ENCODE results near the gene UVSSA.
"Not testable (repeated sequence)": the region's sequence is repeated elsewhere in the genome, so short reads cannot be mapped to it uniquely, and the experiment has no call there.

Gene UVSSA

DNA sequence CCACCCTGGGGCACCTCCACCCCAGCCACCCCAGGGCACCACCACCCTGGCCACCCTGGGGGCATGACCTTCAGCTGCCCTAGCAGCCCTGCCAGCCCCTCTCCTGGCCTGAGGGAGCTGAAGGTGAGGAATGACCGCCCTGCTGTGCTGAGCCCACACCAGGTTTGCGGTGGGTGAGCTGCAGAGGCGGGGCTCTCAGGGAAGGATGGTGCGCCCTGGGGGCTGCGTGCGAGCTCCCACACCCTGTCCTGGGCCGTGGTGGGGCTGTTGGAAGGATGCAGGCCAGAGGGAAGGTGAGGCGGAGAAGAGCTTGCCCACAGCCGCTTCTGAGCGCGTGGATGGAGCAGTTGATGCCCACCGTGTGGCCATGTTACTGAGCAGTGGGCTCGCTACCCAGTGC is 17.7 kb downstream of the UVSSA start:
- no peak for DNase-seq (ENCODE audit: low spot score)

DNA sequence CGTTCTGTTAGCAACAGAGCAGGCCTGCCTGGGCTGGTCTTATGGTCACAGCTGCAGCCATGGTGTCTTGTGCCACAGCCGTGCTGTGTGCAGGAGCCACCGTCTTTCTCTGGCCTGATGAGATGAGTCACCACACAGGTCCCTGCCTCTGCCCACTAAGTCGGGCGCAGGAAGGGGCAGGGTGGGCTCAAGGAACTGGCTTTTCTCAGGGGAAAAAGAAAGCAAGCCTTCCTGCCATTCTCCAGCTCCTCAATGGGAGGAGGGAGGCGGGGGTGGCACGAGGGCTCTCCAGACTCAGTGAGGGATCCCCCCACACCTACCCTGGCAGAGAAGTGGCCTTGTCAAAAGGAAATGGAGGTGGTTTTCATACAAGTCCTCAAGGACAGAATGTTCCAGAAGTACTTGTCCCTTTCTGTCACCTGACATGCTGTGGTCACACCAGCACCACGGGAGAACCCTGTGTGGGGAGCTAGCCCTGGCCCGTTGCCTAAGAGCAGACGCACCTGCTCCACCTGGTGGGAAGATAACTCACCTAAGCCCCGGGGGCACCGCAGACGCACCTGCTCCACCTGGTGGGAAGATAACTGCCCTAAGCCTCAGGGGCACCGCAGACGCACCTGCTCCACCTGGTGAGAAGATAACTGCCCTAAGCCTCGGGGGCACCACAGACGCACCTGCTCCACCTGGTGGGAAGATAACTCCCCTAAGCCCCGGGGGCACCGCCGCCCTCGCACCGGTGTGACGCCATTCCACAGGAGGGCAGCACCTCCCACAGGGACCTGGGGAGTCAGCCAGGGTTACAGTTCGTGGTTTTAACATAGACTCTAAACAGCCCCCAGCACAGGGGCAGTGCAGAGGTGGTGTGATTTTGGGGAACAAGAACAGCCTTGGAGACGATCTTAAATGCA is 18.5 kb downstream of the UVSSA start:
- DNase-seq (ENCODE audit: low spot score): peak; percentile 75

DNA sequence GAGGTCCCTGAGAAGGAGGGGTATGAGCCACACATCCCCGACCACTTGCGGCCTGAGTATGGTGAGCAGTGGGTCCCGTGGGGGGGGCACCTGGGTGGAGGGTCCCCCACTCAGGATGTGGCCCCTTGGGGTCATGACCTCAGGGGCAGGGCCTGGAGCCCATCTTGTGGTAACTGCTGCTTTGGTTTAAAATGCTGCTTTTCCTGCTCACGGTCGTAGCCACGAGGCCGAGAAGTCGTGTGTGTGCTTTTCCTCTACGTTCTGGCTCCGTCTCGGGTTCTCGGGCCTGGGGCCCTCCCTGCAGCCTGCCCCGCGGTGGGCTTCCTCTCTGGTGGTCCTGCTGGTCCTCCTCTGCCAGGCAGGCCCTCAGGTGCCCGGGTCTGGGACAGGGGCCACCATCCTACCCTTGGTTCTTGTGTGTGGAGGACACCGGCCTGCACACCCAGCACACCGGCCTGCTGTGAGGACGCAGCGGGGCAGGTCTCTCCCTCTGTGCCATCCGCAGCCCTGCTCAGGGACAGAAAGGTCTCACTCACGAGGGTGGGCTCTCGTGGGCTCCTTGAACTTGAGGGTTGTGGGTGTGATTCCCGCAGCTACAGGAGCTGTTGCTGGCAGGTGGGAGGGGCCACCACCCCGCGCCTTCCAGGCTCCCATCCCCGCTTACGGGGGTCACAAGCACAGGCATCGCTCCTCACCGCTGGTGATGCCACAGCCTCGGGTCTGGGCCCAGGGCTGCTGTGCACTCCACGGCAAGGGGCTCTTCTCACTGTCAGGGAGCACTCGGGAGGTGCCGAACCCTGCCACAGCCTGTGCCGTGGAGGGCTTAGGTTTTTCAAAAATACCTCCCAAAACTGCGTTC is 19.6 kb downstream of the UVSSA start:
- no peak for DNase-seq (ENCODE audit: low spot score)

DNA sequence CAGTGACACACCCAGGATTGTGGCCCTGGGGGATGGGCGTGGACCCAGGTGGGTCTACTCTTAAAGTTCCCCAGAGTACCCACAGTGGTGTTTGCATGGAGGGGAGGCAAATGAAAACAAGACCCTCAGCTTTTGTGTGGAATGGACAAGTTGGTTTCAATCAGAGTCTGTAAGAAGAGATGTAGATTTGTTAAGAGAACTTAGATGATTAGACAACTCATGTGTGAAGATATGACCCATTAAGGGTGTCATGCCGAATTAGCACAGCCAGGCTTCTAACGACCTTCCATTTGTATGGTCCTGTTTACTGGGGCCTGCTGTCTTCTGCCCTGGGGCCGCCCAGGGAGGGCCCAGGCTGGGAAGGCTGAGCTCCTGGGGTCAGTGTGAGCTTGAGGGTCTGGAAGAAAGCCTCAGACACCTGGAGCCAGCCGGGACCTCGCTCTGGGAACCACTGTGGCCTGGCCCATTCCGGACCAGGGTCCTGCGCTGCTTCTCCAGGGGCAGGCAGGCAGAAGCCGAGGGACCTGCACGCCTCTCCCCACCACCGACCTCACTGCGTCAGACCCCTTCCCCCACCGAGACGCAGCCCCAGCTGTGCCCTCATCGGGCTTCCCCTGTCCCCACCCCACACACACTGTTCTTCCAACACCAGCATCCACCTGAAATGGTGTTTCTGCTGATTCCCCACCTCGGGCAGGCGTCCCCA is 20.4 kb downstream of the UVSSA start:
- no peak for DNase-seq (ENCODE audit: low spot score)

DNA sequence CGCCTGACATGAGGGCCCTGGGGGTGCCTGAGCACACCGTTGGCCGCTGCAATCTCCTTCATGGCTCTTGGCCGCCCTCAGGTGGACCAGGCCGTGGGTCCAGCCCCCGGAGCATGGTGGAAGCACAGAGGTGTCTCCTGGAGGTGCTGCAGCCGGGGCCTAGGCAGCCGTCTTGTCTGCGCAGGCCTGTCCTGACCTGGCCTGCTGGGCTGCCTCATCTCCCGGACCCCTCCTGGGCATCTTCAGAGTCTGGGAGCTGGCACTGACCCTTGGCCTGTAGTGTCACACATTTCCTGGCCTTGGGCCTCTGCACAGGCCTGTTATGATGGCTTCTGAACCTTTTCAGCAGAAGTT is 20.9 kb downstream of the UVSSA start:
- DNase-seq (ENCODE audit: low spot score): no peak

- peak; percentile 59 for DNase-seq (ENCODE audit: low spot score)
Observed at GRCh38 chr4:1368421-1369090, 21.5 kb downstream of the UVSSA start.

GRCh38 chr4:1369091-1369450 is 22.1 kb downstream of the UVSSA start:
- no peak for DNase-seq (ENCODE audit: low spot score)

DNA sequence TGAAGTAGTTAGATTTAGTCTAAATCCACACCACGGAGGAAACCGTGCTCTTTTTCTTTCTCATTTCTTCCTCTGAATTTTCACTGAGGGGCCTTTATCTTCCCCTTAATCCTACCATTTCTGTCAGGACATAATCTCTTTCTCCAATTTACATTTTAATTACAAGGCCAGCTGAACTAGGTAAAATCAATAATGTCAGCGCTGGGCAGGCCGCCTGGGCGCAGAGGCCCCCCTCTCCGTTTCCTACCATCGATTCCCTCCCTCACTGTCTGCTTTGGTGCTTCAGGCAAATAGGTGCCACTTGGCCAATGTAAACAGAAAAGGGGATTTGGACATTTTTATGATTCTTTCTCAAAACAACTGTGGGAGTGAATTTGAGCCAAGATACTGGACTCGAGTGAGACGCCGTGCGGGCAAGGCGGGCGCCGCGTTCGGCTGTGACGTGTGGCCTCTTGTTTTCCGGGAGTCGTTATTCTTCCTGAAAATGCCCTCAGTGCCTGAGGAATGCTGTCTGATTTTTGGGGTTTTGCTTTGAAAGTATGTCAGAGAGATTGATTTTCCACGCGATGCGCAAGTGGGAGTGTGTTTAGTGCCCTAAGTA is 22.6 kb downstream of the UVSSA start:
- DNase-seq (ENCODE audit: low spot score): no peak

GRCh38 chr4:1370321-1371124 is 23.5 kb downstream of the UVSSA start:
- DNase-seq (ENCODE audit: low spot score): no peak

DNA sequence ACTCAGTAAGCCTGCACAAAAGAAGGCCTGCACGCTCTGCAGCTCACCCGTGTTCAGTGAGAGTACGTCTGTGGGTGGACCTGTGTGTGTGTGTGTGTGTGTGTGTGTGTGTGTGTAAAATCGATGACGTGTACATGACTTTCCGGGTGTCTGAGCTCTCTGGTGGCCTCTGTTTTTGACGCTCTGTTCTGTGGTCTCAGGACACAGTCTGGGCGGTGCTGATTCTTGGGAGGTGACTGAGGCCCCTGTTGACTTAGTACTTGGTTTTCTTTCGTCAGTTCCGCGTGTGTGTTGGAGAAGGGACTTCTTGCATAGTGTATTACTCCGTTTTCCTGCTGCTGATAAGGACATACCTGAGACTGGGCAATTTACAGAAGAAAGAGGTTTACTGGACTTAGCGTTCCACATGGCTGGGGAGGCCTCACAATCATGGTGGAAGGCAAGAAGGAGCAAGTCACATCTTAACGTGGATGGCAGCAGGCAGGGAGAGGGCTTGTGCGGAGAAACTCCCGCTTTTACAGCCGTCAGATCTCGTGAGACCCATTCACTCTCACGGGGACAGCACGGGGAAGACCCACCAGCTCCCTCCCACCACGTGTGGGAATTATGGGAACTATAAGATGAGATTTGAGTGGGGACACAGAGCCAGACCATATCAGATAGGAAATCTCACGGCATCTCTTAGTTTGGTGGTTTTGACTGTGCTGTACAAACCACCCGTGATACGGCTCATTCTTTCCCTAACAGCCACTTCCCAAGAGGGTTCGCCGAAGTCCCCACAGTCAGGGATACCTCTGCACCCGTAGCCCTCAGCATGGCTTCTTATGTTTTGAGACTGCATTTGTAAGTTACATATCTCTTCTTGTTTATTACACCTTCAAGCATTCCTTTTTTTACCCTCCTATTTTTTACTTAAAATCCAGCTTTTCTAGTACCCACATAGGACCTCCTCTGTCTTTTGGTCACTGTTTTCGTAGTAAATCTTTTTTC is 24.5 kb downstream of the UVSSA start:
- no peak for DNase-seq (ENCODE audit: low spot score)

DNA sequence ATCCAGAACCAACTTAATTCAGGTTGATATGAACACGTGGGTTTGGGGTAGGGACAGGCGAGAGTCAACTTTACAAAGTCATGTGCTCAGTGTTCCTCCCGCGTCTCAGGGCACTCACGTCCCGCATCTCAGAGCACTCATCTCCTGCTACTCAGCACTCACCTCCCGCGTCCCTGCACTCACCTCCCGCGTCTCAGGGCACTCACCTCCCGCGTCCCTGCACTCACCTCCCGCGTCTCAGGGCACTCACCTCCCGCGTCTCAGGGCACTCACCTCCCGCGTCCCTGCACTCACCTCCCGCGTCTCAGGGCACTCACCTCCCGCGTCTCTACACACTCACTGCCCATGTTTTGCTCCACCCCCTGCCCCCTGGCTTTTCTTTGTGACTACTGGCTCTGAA is 25.6 kb downstream of the UVSSA start:
- not testable (repeated sequence) for DNase-seq (ENCODE audit: low spot score)

GRCh38 chr4:1373892-1374705 is 27.1 kb downstream of the UVSSA start:
- DNase-seq (ENCODE audit: low spot score): no peak

DNA sequence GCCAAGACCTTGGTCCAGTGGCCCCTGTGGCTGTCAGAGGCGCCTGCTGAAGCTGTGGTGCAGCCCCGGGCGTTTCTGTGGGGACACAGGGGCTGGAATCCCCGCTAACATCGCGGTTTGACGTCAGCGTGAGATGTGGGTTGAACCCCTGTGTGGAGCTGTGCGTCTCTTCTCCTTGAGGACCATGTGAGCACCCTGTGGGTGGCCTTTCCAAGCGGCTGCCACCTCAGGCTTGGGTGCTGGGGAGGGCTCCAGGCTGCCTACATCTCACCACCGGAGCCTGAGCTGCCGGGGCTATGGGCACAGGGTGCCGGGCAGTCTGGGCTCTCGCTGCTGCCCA is 27.7 kb downstream of the UVSSA start:
- DNase-seq (ENCODE audit: low spot score): no peak

DNA sequence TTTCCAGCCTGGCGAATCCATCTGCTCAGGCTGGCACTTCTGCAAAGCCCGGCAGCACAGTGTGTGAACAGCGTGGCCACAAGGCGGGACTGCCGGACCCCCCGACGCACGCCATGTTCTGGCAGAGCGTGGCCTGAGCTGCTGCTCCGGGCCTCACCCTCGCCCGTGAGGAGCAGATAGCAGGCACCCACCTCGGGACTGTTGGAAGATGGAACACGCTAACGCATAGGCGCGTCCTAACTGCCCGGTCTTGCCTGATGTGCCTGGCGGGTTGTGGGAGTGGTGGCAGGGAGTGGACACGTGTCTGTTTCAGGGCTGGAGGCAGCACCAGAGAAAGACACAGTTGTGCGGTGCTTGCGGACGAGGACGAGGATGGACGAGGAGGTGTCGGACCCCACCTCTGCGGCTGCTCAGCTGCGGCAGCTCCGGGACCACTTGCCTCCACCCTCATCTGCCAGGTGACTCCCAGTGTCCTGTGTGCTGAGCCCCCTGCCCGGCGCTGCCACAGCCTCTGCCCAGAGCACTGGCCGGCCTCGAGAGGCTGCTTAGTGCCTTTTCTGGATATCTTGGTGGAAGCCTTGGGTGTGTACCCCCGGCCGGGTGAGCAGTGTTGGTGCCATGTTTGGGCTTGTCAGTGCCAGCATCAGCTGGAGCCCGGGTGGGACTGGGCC is 28.2 kb downstream of the UVSSA start:
- DNase-seq (ENCODE audit: low spot score): no peak

DNA sequence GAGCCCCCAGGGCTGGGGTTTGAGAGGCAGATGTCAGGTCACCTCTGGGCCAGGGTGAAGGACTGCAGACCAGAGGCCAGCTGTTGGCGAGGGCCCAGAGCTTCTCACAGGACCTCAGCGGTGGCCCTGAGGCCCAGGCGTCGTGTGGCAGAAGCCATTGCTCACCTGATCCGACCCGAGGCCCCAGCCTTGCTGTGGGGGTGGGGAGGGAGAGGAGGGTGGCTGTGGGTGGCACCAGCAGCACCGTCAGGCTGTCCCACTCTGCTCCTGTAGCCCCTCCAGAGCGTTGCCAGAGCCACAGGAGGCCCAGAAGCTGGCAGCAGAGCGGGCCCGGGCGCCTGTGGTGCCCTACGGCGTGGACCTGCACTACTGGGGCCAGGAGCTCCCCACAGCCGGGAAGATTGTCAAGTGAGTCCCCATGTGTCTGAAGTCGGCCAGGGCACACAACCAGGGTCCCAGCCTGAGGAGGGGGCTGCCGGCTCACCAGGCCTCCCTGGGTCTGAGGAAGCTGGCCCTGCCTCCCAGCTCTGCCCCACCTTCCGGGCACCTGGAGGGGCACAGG is 28.8 kb downstream of the UVSSA start:
- DNase-seq (ENCODE audit: low spot score): no peak

DNA sequence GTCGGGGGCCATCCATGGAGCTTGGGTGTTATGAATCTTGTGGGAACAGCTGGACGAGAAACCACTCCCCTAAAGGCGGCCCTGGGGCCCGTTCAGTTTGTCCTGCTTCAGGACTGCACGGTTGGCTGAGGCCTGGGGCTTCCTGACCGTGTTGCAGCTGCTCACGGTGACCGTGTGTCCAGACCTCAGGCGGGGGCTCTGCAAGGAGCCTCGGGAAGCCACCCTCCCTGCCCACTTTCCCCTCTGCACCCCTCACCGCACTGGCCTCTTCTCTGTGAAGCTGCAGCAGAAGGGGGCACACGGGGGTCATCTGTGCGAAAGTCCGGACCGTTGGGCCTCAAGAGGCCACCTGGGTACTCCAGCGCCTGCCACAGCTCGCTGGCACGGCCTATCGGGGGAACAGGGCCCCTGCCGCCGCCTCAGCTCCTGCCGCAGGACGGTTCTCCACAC is 29.4 kb downstream of the UVSSA start:
- DNase-seq (ENCODE audit: low spot score): no peak

DNA sequence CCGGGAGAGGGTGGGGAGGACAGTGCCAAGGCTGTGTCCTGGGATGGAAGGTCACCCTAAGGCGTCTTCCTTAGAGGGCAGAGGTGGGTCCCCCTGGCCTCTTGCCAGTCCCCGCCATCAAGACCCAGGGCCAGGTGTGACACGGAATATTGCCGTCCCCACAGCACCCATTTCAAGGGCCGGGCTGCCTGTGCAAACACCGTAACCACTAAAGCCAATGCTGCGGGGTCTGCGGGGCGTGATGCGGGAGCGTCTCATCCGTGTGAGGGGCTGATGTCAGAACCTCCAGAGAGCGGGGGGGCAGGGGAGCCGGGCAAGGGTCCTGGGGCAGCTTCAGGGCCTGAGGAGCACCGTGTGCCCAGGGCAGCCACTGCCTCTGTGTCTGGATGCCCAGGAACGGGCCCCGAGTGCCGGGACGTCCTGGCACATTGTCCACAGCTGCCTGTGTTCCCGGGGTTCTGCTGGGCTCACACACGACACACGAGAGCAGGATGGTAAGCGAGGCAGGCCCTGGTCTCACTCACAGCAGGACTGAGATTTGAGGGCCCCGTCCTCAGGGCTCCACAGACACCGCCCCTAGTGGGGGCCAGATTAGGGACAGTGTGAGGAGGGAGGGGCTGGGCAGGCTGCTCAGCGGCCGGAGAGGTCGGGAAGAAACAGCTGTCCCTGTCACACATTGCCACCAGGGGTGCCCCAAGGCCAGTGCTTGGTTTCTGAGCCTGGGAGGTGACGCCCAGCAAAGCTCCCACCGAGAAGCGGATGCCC is 30.0 kb downstream of the UVSSA start:
- no peak for DNase-seq (ENCODE audit: low spot score)

Measured in iPS-NIHi11 (cell line).